Activated B cell treated with CpG ODN at 0.5 μM for 24 hours (primary cell): ENCODE data around the gene GFI1B. TPM values are rescaled to one million over a fixed set of nuclear protein-coding genes. Genes with fewer than 3 reads are reported as not detected.
"Not testable (repeated sequence)": the region's sequence is repeated elsewhere in the genome, so short reads cannot be mapped to it uniquely, and the experiment has no call there.

Experiments
- ATAC-seq: fragments of 200-7000 bp; cut with Tn5 transposase; one replicate; pipeline ENCODE4 v1.10.0; 2021; ENCODE audit warnings: low read depth, mild to moderate bottlenecking, moderate library complexity
- CTCF ChIA-PET: fragments of 350-600 bp; sonication (Branson Sonifier 250); formaldehyde crosslinking; loops from one replicate; lab custom pipeline; 2021; ENCODE audit warnings: antibody characterized with exemption; lab: Charles Lee
- POLR2A ChIA-PET: fragments of 350-600 bp; sonication (Branson Sonifier 250); formaldehyde crosslinking; loops from one replicate; lab custom pipeline; 2021; ENCODE audit warnings: antibody characterized with exemption; lab: Charles Lee
- DNase-seq: peaks from one replicate; pipeline ENCODE4 v3.0.0; 2022
- H3K27ac Mint-ChIP-seq: one replicate; pipeline ENCODE4 v1.8.0; 2020; ENCODE audit warnings: mixed read lengths
- H3K27me3 Mint-ChIP-seq: one replicate; pipeline ENCODE4 v1.8.0; 2021; ENCODE audit warnings: mixed read lengths
- H3K36me3 Mint-ChIP-seq: one replicate; pipeline ENCODE4 v1.8.0; 2021; ENCODE audit warnings: low read depth, mixed read lengths
- H3K4me1 Mint-ChIP-seq: one replicate; pipeline ENCODE4 v1.8.0; 2021; ENCODE audit warnings: mixed read lengths
- H3K4me3 Mint-ChIP-seq: one replicate; pipeline ENCODE4 v1.8.0; 2020; ENCODE audit warnings: mild to moderate bottlenecking, mixed read lengths
- H3K9me3 Mint-ChIP-seq: one replicate; pipeline ENCODE4 v1.8.0; 2020; ENCODE audit warnings: mixed read lengths
- CTCF ChIP-seq: fragments of 200-600 bp; IDR thresholded peaks from one replicate; pipeline ENCODE4 v1.8.0; 2022; ENCODE audit warnings: antibody characterized with exemption, mild to moderate bottlenecking
- intact Hi-C: fragments of 100-400 bp; cut with micrococcal nuclease; formaldehyde crosslinking; loops from one replicate; pipeline ENCODE4 v1.15.1; 2024
- total RNA-seq: library from RNA; stranded (reverse); gene quantifications from 2 replicates; pipeline ENCODE4 v1.2.3, GENCODE V29; 2022

Gene GFI1B
- total RNA-seq, 1 donor from 2014 or later, result 0.38 TPM

GRCh38 chr9:132965478-132965877, 13.0 kb upstream of the GFI1B start:
- Mint-ChIP-seq H3K4me3 (no peak overlapping the region), H3K9me3 (no peaks in the 10 kb centered on the region), H3K27ac (no peak overlapping the region), H3K4me1 (no peaks in the 10 kb centered on the region), H3K27me3 (peaks cover 11% of the 10 kb centered on the region), H3K36me3 (no peaks in the 10 kb centered on the region)
- intact Hi-C loops, result no loop called here
- ATAC-seq (no peak), DNase-seq (no peak)
- POLR2A ChIA-PET, result no interaction called here
- CTCF ChIA-PET, result no interaction called here
- no peak for TF ChIP-seq CTCF

- intact Hi-C loops, DNase-seq, ATAC-seq, H3K4me3 Mint-ChIP-seq, POLR2A ChIA-PET, H3K9me3 Mint-ChIP-seq, H3K27ac Mint-ChIP-seq, H3K4me1 Mint-ChIP-seq, H3K36me3 Mint-ChIP-seq: not testable (repeated sequence)
- CTCF ChIA-PET, result interaction anchor here (0.6 kb wide), 1 partner anchor 158 kb away, joined by 3 read pairs; no protein-coding TSS in a partner anchor
- peaks cover 14% of the 10 kb centered on the region for H3K27me3 Mint-ChIP-seq
These were observed 10.6 kb upstream of the GFI1B start for GRCh38 chr9:132967908-132968307.

DNA sequence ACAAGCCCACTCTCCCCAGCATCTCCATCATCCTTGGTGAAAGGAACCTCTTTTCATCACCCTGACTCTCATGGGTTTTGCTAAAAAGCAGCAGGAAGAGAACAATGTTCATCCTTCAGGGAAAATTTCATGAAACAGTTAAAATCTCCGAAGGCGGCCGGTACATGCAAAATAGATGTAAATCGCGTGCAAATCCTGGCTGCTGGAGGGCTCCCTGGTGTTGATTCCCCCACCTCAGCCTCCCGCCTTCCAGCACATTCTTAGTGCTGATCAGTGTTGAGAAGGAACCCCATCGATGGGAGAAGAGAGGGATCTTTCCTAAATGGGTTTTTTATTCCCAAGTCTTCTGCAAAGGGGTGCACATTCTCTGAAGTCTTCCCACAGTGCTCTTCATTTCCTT, 8.7 kb upstream of the GFI1B start:
- no peaks in the 10 kb centered on the region for H3K9me3 Mint-ChIP-seq
- no peak for DNase-seq
- TF ChIP-seq CTCF, result no peak
- ATAC-seq, result no peak
- POLR2A ChIA-PET, result no interaction called here
- CTCF ChIA-PET, result no interaction called here
- no peak overlapping the region for H3K4me3 Mint-ChIP-seq
- intact Hi-C loops, result loop anchor here (5.0 kb wide), 2 partner anchors 167 to 518 kb away; no protein-coding TSS in a partner anchor
- H3K4me1 Mint-ChIP-seq, result peaks cover 4% of the 10 kb centered on the region
- peaks cover 14% of the 10 kb centered on the region for H3K27me3 Mint-ChIP-seq
- H3K36me3 Mint-ChIP-seq, result no peaks in the 10 kb centered on the region
- H3K27ac Mint-ChIP-seq, result no peak overlapping the region

DNA sequence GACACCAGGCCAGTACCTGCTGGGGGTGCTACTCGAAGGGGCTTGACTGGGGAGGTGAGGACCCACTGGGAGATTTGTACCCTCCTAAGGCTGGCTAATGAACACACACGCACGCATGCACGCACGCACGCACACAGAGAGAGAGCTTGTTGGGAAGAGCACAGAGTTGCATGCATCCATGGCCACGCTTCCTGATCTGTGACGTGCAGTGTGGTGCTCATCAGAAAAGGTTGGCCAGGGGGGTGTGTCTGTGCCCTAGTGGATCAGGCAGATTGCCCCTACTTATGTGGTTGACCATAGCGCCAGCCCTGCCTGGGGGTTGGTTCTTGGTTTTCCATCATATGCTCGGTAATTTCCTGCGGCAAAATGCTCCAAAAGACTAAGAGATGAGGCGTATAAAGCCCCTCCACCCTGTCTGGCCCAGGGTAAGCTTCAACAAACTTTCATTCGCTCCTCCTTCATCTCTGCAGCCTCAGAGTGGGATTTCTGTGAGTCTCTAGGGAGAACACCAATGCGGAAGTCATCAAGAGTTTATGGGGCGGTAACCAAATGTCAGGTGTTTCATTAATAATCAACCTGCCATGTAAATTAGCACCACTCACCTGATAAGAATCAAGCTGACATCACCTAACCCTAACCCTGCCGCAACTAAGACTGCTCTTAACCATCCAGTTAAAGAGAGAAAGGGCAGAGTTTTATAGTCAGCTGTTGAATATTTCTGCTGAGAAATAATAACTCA, 8.0 kb upstream of the GFI1B start:
- Mint-ChIP-seq H3K27me3 (peaks cover 14% of the 10 kb centered on the region), H3K4me3 (no peak overlapping the region), H3K27ac (no peak overlapping the region), H3K9me3 (no peaks in the 10 kb centered on the region), H3K4me1 (peaks cover 4% of the 10 kb centered on the region), H3K36me3 (no peaks in the 10 kb centered on the region)
- TF ChIP-seq CTCF, result no peak
- intact Hi-C loops, result loop anchor here (5.0 kb wide), 2 partner anchors 168 to 517 kb away; no protein-coding TSS in a partner anchor
- DNase-seq (no peak), ATAC-seq (peak; percentile 28)
- CTCF ChIA-PET, result interaction anchor here (1.4 kb wide), 1 partner anchor 52 kb away, joined by 3 read pairs; no protein-coding TSS in a partner anchor
- POLR2A ChIA-PET, result no interaction called here

DNA sequence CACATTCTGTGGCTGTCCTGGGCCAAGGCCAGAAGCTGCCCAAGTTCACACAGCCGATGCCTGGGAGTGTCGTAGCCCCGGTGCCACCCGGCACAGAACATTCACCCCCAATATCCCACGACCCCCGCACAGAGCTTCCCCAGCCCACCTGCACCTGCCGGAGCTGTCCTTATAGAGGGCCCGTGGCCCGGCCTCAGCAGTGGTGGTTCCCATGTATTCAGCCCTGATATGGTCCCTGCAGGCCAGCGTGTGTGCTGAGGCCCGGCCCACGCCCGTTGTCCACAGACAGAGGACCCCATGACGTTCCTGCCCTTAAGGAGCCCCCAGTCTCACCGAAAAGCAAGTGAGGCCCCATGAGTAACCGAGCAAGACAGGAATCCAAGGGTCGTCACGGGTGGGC, 5.3 kb upstream of the GFI1B start:
- TF ChIP-seq CTCF, result no peak
- CTCF ChIA-PET, result interaction anchor here (0.8 to 1.0 kb wide), 2 partner anchors 48 to 561 kb away, joined by 3 read pairs; no protein-coding TSS in a partner anchor
- peaks cover 14% of the 10 kb centered on the region for H3K27me3 Mint-ChIP-seq
- POLR2A ChIA-PET, result interaction anchor here (1.0 kb wide), 1 partner anchor 58 kb away, joined by 3 read pairs; the partner anchor contains the start of gene GTF3C5
- DNase-seq (no peak), ATAC-seq (no peak)
- H3K9me3 Mint-ChIP-seq, result no peaks in the 10 kb centered on the region
- intact Hi-C loops, result loop anchor here (2.0 to 5.0 kb wide), 3 partner anchors 171 to 562 kb away; partner anchors contain the start of gene CFAP77
- H3K4me3 Mint-ChIP-seq, result no peak overlapping the region
- peaks cover 8% of the 10 kb centered on the region for H3K4me1 Mint-ChIP-seq
- H3K27ac Mint-ChIP-seq, result no peak overlapping the region
- H3K36me3 Mint-ChIP-seq, result no peaks in the 10 kb centered on the region
